Muscle of leg (tissue), 11 donors: Measurements from ENCODE around the gene SPOCK1. TPM values are rescaled to one million over a fixed set of nuclear protein-coding genes. Genes with fewer than 3 reads are reported as not detected.
A peak's percentile ranks its signal among the peaks of the same experiment; 100 is the strongest.

Source experiments
- DNase-seq: peaks from one replicate; pipeline ENCODE4 v3.0.0; 2013
- H3K27ac ChIP-seq: one replicate; pipeline ENCODE4 v1.5.1; 2013; ENCODE audit warnings: mild to moderate bottlenecking, low read length, control low read depth
- H3K27me3 ChIP-seq: one replicate; pipeline ENCODE4 v1.6.1; 2013; ENCODE audit warnings: low read length; ENCODE audit not compliant: control insufficient read depth, insufficient read depth
- H3K36me3 ChIP-seq: one replicate; pipeline ENCODE4 v1.6.1; 2013; ENCODE audit warnings: low read length; ENCODE audit not compliant: control insufficient read depth, insufficient read depth
- H3K4me1 ChIP-seq: one replicate; pipeline ENCODE4 v1.6.1; 2013; ENCODE audit warnings: low read length; ENCODE audit not compliant: control insufficient read depth, insufficient read depth
- H3K4me3 ChIP-seq: one replicate; pipeline ENCODE4 v1.5.1; 2013; ENCODE audit warnings: low read length, control low read depth
- H3K9me3 ChIP-seq: replicated peaks from 2 replicates; pipeline ENCODE4 v1.6.1; 2013; ENCODE audit warnings: low read depth, low read length; ENCODE audit not compliant: control insufficient read depth
- WGBS: methylation state at CpG from one replicate; pipeline ENCODE4 v1.1.5; 2013; ENCODE audit warnings: missing lambda C conversion rate; ENCODE audit not compliant: insufficient coverage; 5-methylcytosine and 5-hydroxymethylcytosine counted together
- polyA plus RNA-seq, 8 donors: library from polyadenylated mRNA; unstranded; fragments of 120-200 nt; gene quantifications; one replicate each; pipeline versions ENCODE4 v1.2.1 to v1.2.3, GENCODE V29; 2013; ENCODE audit warnings: inconsistent platforms in 1 of 8, low replicate concordance in 1 of 8; ENCODE audit not compliant: insufficient read length in 8 of 8, insufficient read depth in 1 of 8
- total RNA-seq: library from RNA; stranded (reverse); fragments of 120-200 nt; gene quantifications from one replicate; pipeline ENCODE4 v1.2.4, GENCODE V29; 2013

Gene SPOCK1
- total and polyA plus RNA-seq, 9 donors: 2.3 to 14.8 (median 4.6) TPM

GRCh38 chr5:137308311-137308710 lies 190.8 kb downstream of the SPOCK1 start:
- WGBS: 56% methylated on average over 3 of the region's 3 CpGs
- Histone ChIP-seq H3K9me3 (no peaks in the 10 kb centered on the region), H3K4me3 (no peak overlapping the region), H3K4me1 (peaks cover 12% of the 10 kb centered on the region), H3K36me3 (no peaks in the 10 kb centered on the region), H3K27me3 (no peaks in the 10 kb centered on the region), H3K27ac (no peak overlapping the region)
- no peak for DNase-seq

GRCh38 chr5:137306903-137307302 lies 192.2 kb downstream of the SPOCK1 start:
- Histone ChIP-seq H3K9me3 (no peaks in the 10 kb centered on the region), H3K36me3 (no peaks in the 10 kb centered on the region), H3K4me1 (peaks cover 12% of the 10 kb centered on the region), H3K27ac (no peak overlapping the region), H3K4me3 (no peak overlapping the region), H3K27me3 (no peaks in the 10 kb centered on the region)
- DNase-seq: no peak
- WGBS: 33% methylated on average over 1 of the region's 3 CpGs

- WGBS: no CpG with 5 or more reads among the region's 8 CpGs
- H3K36me3 ChIP-seq: no peaks in the 10 kb centered on the region
Observed at GRCh38 chr5:137305971-137306602, 193.0 kb downstream of the SPOCK1 start.

GRCh38 chr5:137304226-137304874 lies 194.8 kb downstream of the SPOCK1 start:
- Histone ChIP-seq H3K9me3 (no peaks in the 10 kb centered on the region), H3K4me3 (no peak overlapping the region), H3K27me3 (no peaks in the 10 kb centered on the region), H3K27ac (no peak overlapping the region), H3K36me3 (no peaks in the 10 kb centered on the region), H3K4me1 (peaks cover 11% of the 10 kb centered on the region)
- peak; percentile 30 for DNase-seq
- 47% methylated on average over 3 of the region's 4 CpGs for WGBS

More at GRCh38 chr5:137305971-137306602, 193.0 kb downstream of the SPOCK1 start:
- Histone ChIP-seq H3K4me1 (peaks cover 12% of the 10 kb centered on the region), H3K27me3 (no peaks in the 10 kb centered on the region), H3K4me3 (no peak overlapping the region), H3K9me3 (no peaks in the 10 kb centered on the region), H3K27ac (no peak overlapping the region)
- DNase-seq: no peak

- DNase-seq: no peak
- peaks cover 9% of the 10 kb centered on the region for H3K4me1 ChIP-seq
- 81% methylated on average over 3 of the region's 5 CpGs for WGBS
- no peaks in the 10 kb centered on the region for H3K27me3 ChIP-seq
- no peak overlapping the region for H3K27ac ChIP-seq
- no peaks in the 10 kb centered on the region for H3K9me3 ChIP-seq
- H3K36me3 ChIP-seq: no peaks in the 10 kb centered on the region
- H3K4me3 ChIP-seq: no peak overlapping the region
Observed at GRCh38 chr5:137303509-137303908, 195.6 kb downstream of the SPOCK1 start.

GRCh38 chr5:137300411-137301240 lies 198.5 kb downstream of the SPOCK1 start:
- Histone ChIP-seq H3K4me1 (peaks cover 9% of the 10 kb centered on the region), H3K4me3 (no peak overlapping the region), H3K27ac (no peak overlapping the region), H3K36me3 (no peaks in the 10 kb centered on the region), H3K9me3 (no peaks in the 10 kb centered on the region), H3K27me3 (no peaks in the 10 kb centered on the region)
- WGBS: 57% methylated on average over 1 of the region's 4 CpGs
- DNase-seq: peak; percentile 23

- no peaks in the 10 kb centered on the region for H3K4me1 ChIP-seq
- H3K9me3 ChIP-seq: no peaks in the 10 kb centered on the region
- no peak overlapping the region for H3K27ac ChIP-seq
- DNase-seq: peak; percentile 38
- no peak overlapping the region for H3K4me3 ChIP-seq
- 58% methylated on average over 11 of the region's 12 CpGs for WGBS
- no peaks in the 10 kb centered on the region for H3K27me3 ChIP-seq
- no peaks in the 10 kb centered on the region for H3K36me3 ChIP-seq
Observed at GRCh38 chr5:137296213-137296781, 202.8 kb downstream of the SPOCK1 start.

GRCh38 chr5:137294604-137295003 lies 204.5 kb downstream of the SPOCK1 start:
- H3K36me3 ChIP-seq: no peaks in the 10 kb centered on the region
- H3K4me1 ChIP-seq: no peaks in the 10 kb centered on the region
- WGBS: 86% methylated on average over 1 of the region's 1 CpG
- H3K27ac ChIP-seq: no peak overlapping the region
- no peak overlapping the region for H3K4me3 ChIP-seq
- no peaks in the 10 kb centered on the region for H3K27me3 ChIP-seq
- DNase-seq: no peak
- H3K9me3 ChIP-seq: no peaks in the 10 kb centered on the region

GRCh38 chr5:137292461-137293027 lies 206.6 kb downstream of the SPOCK1 start:
- H3K4me3 ChIP-seq: no peak overlapping the region
- H3K27ac ChIP-seq: no peak overlapping the region
- WGBS: no CpG with 5 or more reads among the region's 8 CpGs
- H3K36me3 ChIP-seq: no peaks in the 10 kb centered on the region
- no peaks in the 10 kb centered on the region for H3K9me3 ChIP-seq
- H3K4me1 ChIP-seq: no peaks in the 10 kb centered on the region
- DNase-seq: no peak
- no peaks in the 10 kb centered on the region for H3K27me3 ChIP-seq

GRCh38 chr5:137291436-137291835 lies 207.7 kb downstream of the SPOCK1 start:
- Histone ChIP-seq H3K27ac (no peak overlapping the region), H3K9me3 (no peaks in the 10 kb centered on the region), H3K4me1 (peaks cover 5% of the 10 kb centered on the region), H3K36me3 (no peaks in the 10 kb centered on the region), H3K27me3 (no peaks in the 10 kb centered on the region), H3K4me3 (no peak overlapping the region)
- 100% methylated on average over 1 of the region's 2 CpGs for WGBS
- DNase-seq: no peak
